Measurements from ENCODE around the gene UBE2J1. TPM values are rescaled to one million over a fixed set of nuclear protein-coding genes. Genes with fewer than 3 reads are reported as not detected.
"Not testable (repeated sequence)": the region's sequence is repeated elsewhere in the genome, so short reads cannot be mapped to it uniquely, and the experiment has no call there.

The UBE2J1 gene
- 10 to 100 TPM; 25.3 to 30.4 (median 26.7) TPM for total RNA-seq

GRCh38 chr6:89352278-89353117 is at the start of gene UBE2J1:
TSS of gene UBE2J1 (minus strand) at chr6:89352722. CDS start at chr6:89352569, 153 bp downstream.
- H3K36me3 ChIP-seq = no peaks in the 10 kb centered on the region
- peak within 1 kb of the TSS; percentile 81 to 94 (median 91) for H3K4me3 ChIP-seq
- 0 to 1% methylated on average over 31 to 86 of the region's 102 CpGs for WGBS, 2 donors
- H3K9me3 ChIP-seq = no peaks in the 10 kb centered on the region
- peak; percentile 80 to 84 for DNase-seq (ENCODE audit: low spot score in 2 of 2)
- peaks cover 0 to 49% (median 21%) of the 10 kb centered on the region in 4 donors for H3K4me1 ChIP-seq
- H3K27me3 ChIP-seq = no peaks in the 10 kb centered on the region
- peak within 1 kb of the TSS; percentile 90 to 99 (median 98) for H3K27ac ChIP-seq
- TF ChIP-seq EP300 (IDR thresholded peaks at IDR 0.05) (peak in 1 of 2 donors; percentile 92), CTCF (IDR thresholded peaks at IDR 0.05) (peak in 1 of 5 experiments; percentile 27), POLR2A (IDR thresholded peaks at IDR 0.05) (peak in 1 of 2 donors; percentile 96)

GRCh38 chr6:89400912-89401399 is 48.4 kb upstream of the UBE2J1 start:
- Histone ChIP-seq H3K9me3 (no peaks in the 10 kb centered on the region), H3K36me3 (no peaks in the 10 kb centered on the region), H3K27me3 (no peaks in the 10 kb centered on the region), H3K4me3 (no peak overlapping the region), H3K27ac (no peak overlapping the region), H3K4me1 (no peaks in the 10 kb centered on the region)
- 65 to 69% methylated on average over 6 of the region's 6 CpGs for WGBS, 2 donors
- DNase-seq (ENCODE audit: low spot score in 2 of 2) = no peak
- no peak for TF ChIP-seq EP300 (IDR thresholded peaks at IDR 0.05)
- TF ChIP-seq POLR2A (IDR thresholded peaks at IDR 0.05) = no peak
- no peak for TF ChIP-seq CTCF (IDR thresholded peaks at IDR 0.05)

- H3K9me3 ChIP-seq = no peaks in the 10 kb centered on the region
- no peaks in the 10 kb centered on the region for H3K4me1 ChIP-seq
- DNase-seq (ENCODE audit: low spot score in 2 of 2) = no peak
- TF ChIP-seq POLR2A (IDR thresholded peaks at IDR 0.05) (no peak), EP300 (IDR thresholded peaks at IDR 0.05) (no peak), CTCF (IDR thresholded peaks at IDR 0.05) (no peak)
- 95 to 97% methylated on average over 3 of the region's 3 CpGs for WGBS, 2 donors
- no peaks in the 10 kb centered on the region for H3K36me3 ChIP-seq
- H3K27ac ChIP-seq = no peak overlapping the region
- no peak overlapping the region for H3K4me3 ChIP-seq
- H3K27me3 ChIP-seq = no peaks in the 10 kb centered on the region
Observed at GRCh38 chr6:89400050-89400449, 47.5 kb upstream of the UBE2J1 start.

- Histone ChIP-seq H3K27ac (no peak overlapping the region), H3K4me1 (no peaks in the 10 kb centered on the region), H3K36me3 (no peaks in the 10 kb centered on the region), H3K9me3 (peaks cover 0 to under 1% (median 0%) of the 10 kb centered on the region in 4 donors), H3K4me3 (no peak overlapping the region), H3K27me3 (no peaks in the 10 kb centered on the region)
- WGBS, 2 donors = 71 to 72% methylated on average over 7 of the region's 7 CpGs
- TF ChIP-seq EP300 (IDR thresholded peaks at IDR 0.05) (no peak), POLR2A (IDR thresholded peaks at IDR 0.05) (no peak), CTCF (IDR thresholded peaks at IDR 0.05) (no peak)
- no peak for DNase-seq (ENCODE audit: low spot score in 2 of 2)
Observed at GRCh38 chr6:89398762-89399525, 46.4 kb upstream of the UBE2J1 start.

GRCh38 chr6:89397884-89398283 is 45.4 kb upstream of the UBE2J1 start:
- not testable (repeated sequence) for H3K27ac ChIP-seq; H3K4me1 ChIP-seq; H3K36me3 ChIP-seq; H3K4me3 ChIP-seq; DNase-seq (ENCODE audit: low spot score in 2 of 2); H3K27me3 ChIP-seq
- WGBS, 2 donors = 77 to 86% methylated on average over 4 of the region's 4 CpGs
- peaks cover 0 to 11% (median 0%) of the 10 kb centered on the region in 4 donors for H3K9me3 ChIP-seq

All from tibial nerve (tissue), 4 donors.